NCI-H187 treated with DMSO at 0.1 percent for 48 hours (cell line): ENCODE data around the gene XG.
"Not testable (repeated sequence)": the region's sequence is repeated elsewhere in the genome, so short reads cannot be mapped to it uniquely, and the experiment has no call there.

Source experiments
- DNase-seq: peaks from one replicate; lab custom pipeline; 2025; lab: John Stamatoyannopoulos, UW

Gene XG

GRCh38 chrX:2780472-2781225 lies 28.8 kb downstream of the XG start:
- not testable (repeated sequence) for DNase-seq

- no peak for DNase-seq
Observed at GRCh38 chrX:2781226-2781571, 29.4 kb downstream of the XG start.

- DNase-seq: no peak
Observed at GRCh38 chrX:2781698-2782097, 29.9 kb downstream of the XG start.

DNA sequence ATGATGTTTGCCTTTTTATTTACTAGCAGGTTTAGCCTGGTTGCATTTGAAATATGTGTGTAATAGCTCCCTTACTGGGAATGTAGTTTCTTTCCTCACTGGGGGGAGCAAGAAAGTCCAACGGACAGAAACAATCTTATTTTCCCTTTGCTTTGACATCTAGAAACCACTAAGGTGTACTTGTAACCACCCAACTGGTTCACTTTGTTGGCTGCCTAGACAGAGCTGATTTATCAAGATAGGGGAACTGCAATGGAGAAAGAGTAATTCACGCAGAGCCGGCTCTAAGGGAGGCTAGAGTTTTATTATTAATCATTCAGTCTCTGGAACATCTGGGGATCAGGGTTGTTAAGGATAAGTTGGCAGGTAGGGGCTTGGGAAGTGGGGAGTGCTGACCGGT lies 30.3 kb downstream of the XG start:
- DNase-seq: no peak

GRCh38 chrX:2782778-2783177 lies 30.9 kb downstream of the XG start:
- no peak for DNase-seq

- DNase-seq: no peak
Observed at GRCh38 chrX:2784026-2784425, 32.2 kb downstream of the XG start.

DNA sequence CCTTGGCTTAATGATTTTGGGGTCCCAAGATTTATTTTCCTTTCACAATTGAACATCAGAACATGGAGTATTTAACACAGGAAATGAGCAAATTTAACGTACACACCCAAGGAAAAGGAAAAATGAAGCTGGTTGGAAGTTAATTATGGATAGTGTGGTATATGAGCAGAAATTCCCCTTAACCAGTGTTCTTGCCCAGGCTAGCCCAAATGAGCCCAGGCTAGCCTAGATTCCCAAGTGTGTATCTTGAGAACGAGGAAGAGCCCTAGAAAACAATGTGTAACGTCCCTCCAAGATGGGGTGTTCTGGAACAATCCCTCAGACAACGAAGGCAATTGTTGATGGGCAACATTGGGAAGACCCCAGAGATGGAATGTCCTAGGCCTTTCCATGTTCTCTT lies 33.7 kb downstream of the XG start:
- no peak for DNase-seq

GRCh38 chrX:2788980-2789379 lies 37.1 kb downstream of the XG start:
- no peak for DNase-seq

DNA sequence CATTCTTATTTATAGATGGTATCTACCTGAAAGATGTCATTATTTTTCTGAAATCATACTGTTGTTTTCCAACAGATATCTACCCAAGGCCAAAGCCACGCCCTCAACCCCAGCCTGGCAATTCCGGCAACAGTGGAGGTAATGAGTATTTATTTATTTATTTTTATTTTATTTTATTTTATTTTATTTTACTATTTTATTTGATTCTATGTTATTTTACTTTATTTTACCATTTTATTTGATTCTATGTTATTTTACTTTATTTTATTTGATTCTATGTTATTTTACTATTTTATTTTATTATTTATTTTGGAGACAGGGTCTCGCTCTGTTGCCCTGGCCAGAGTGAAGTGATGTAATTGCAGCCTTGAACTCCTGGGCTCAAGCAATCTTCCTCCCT lies 37.7 kb downstream of the XG start:
- DNase-seq: no peak

GRCh38 chrX:2793752-2794151 lies 41.9 kb downstream of the XG start:
- no peak for DNase-seq

GRCh38 chrX:2794336-2794735 lies 42.5 kb downstream of the XG start:
- DNase-seq: no peak

GRCh38 chrX:2796808-2797207 lies 45.0 kb downstream of the XG start:
- DNase-seq: not testable (repeated sequence)

- DNase-seq: no peak
Observed at GRCh38 chrX:2799369-2799768, 47.5 kb downstream of the XG start.

DNA sequence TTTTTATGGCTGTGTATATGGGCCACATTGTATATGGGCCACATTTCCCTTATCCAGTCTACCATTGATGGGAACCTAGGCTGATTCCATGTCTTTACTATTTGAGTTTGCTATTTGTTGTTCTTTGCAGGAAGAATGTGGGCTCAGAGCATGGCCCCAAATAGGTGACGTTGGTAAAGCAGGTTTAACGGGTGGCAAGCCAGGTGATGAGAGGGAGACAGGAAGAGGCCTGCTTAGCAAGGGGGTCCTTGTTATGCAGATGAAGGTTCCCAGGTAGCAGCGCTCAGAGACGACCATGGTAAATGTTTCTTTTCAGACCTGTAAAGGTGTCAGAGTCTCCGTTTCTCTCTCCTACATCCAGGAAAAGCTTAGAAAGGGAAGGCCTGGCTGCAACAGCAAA lies 48.1 kb downstream of the XG start:
- DNase-seq: not testable (repeated sequence)

GRCh38 chrX:2801223-2801622 lies 49.4 kb downstream of the XG start:
- DNase-seq: no peak

- DNase-seq: not testable (repeated sequence)
Observed at GRCh38 chrX:2802376-2803090, 50.7 kb downstream of the XG start.

- not testable (repeated sequence) for DNase-seq
Observed at GRCh38 chrX:2803486-2803885, 51.6 kb downstream of the XG start.

DNA sequence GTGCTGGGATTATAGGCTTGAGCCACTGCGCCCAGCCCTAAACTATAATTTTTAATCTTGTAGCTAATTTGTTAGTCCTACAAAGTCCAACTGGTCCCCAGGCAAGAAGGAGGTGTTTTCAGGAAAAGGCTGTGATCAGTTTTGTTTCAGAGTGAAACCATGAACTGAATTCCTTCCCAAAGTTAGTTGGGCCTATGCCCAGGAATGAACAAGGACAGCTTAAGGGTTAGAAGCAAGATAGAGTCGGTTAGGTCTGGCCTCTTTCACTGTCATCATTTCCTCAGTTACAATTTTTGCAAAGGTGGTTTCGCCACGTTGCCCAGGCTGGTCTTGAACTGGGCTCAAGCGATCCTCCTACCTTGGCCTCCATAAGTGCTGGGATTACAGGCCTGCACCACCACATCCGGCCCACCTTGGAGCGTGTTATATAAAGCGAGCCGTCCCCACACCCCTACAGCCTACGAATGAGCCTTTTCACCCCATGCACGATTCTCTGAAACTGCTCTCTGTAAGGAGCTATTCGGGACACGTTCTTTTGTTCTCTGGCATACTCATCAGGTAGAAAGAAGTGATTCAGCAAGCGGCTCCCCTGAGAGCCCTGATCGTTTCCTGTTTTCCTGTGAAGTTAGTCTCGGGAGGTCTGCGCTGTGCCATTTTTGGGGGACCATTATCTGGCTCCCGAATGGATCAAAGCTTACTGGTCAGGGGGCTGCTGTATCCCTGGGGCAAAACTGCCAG lies 52.4 kb downstream of the XG start:
- DNase-seq: not testable (repeated sequence)

GRCh38 chrX:2804858-2805257 lies 53.0 kb downstream of the XG start:
- DNase-seq: not testable (repeated sequence)

GRCh38 chrX:2811271-2811670 lies 59.4 kb downstream of the XG start:
- no peak for DNase-seq

- not testable (repeated sequence) for DNase-seq
Observed at GRCh38 chrX:2812161-2812907, 60.5 kb downstream of the XG start.

DNA sequence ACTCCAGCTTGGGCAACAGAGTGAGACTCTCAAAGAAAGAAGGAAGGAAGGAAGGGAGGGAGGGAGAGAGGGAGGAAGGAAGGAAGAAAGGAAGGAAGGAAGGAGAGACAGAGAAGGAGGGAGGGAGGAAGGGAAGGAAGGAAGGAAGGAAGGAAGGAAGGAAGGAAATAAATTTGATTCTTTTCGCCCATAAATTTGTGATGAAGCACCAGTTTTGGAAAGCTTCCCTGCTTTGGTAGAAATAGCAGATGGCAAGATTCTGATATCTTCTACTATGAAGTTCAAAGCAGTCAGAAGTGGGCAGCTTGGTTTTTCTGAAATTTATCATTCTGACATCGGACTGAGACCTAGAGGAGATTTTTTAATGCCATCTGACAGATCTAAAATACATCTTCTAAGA lies 65.2 kb downstream of the XG start:
- no peak for DNase-seq
